ENCODE results near the gene PHLDB3. TPM values are rescaled to one million over a fixed set of nuclear protein-coding genes. Genes with fewer than 3 reads are reported as not detected.

Gene PHLDB3
- total RNA-seq, 4 donors from 2014 or later: 45.3 to 92.8 (median 61.9) TPM

DNA sequence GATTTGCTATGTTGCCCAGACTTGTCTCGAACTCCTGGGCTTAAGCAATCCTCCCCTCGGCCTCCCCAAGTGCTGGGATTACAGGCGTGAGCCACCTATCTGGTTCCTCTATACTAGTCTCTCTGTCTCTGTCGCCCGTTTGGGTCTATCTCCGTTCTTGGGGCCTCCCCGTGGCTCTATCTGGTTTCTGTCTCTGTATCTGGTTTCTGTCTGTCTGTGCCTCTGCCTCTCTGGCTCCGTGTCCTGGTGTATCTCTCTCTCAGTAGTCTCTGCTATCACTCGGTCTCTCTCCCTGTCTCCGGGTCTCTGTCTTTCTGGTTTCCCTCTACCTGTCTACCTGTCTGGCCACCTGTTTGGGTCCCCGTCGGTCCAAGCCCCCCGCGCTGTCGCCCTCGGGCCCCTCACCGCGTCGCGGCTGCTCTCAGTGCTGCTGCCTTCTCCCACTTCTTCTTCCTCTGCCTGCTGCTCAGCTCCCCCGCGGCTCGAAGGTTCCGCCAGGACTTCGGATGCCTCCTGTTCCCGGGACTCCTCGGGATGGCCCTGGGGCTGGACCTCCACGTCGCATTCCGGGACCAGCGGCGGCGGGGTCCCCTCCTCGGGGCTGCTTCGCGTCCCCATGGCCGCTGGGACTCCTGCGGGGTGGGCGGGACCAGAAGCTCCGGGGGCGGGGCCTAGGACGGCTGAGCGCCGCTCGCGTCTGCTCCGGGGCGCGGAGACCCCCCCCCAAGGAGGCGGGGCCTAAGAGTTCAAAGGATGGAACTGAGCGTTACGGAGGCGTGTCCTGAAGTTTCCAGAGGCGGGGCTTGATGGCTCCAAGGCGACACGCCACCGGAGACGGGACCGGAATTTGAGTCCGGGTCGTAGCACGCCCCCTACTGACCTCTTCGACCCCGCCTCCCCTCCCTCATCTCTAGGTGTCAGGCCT is 783 bp downstream of the PHLDB3 start:
- H3K27me3 ChIP-seq: no peaks in the 10 kb centered on the region
- peak overlapping the region; percentile 57 to 93 (median 80) for H3K4me3 ChIP-seq
- peaks cover 0 to 61% (median 13%) of the 10 kb centered on the region in 3 donors for H3K36me3 ChIP-seq
- DNase-seq: peak; percentile 69
- H3K4me1 ChIP-seq: peaks cover 13 to 39% (median 24%) of the 10 kb centered on the region in 3 donors
- no peaks in the 10 kb centered on the region for H3K9me3 ChIP-seq
- H3K27ac ChIP-seq: peak overlapping the region; percentile 87 to 96 (median 92)
- TF ChIP-seq POLR2A (IDR thresholded peaks at IDR 0.05): peak in 2 of 4 donors; percentile 10 to 73
- TF ChIP-seq, protein P1, sequence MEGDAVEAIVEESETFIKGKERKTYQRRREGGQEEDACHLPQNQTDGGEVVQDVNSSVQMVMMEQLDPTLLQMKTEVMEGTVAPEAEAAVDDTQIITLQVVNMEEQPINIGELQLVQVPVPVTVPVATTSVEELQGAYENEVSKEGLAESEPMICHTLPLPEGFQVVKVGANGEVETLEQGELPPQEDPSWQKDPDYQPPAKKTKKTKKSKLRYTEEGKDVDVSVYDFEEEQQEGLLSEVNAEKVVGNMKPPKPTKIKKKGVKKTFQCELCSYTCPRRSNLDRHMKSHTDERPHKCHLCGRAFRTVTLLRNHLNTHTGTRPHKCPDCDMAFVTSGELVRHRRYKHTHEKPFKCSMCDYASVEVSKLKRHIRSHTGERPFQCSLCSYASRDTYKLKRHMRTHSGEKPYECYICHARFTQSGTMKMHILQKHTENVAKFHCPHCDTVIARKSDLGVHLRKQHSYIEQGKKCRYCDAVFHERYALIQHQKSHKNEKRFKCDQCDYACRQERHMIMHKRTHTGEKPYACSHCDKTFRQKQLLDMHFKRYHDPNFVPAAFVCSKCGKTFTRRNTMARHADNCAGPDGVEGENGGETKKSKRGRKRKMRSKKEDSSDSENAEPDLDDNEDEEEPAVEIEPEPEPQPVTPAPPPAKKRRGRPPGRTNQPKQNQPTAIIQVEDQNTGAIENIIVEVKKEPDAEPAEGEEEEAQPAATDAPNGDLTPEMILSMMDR (IDR thresholded peaks at IDR 0.05): peak in 1 of 6 experiments; percentile 7
- 2% methylated on average over 22 to 31 of the region's 64 CpGs for WGBS, 2 donors
- intact Hi-C loops (cut with DNase I): no loop called here

- peak overlapping the region in 2 of 4 donors; percentile 69 to 90 for H3K4me3 ChIP-seq
- peaks cover 13 to 47% (median 24%) of the 10 kb centered on the region in 3 donors for H3K4me1 ChIP-seq
- TF ChIP-seq, protein P1 (IDR thresholded peaks at IDR 0.05): no peak
- no peak for TF ChIP-seq POLR2A (IDR thresholded peaks at IDR 0.05)
- peak overlapping the region in 1 of 4 donors; percentile 96 for H3K27ac ChIP-seq
- peaks cover 4 to 61% (median 7%) of the 10 kb centered on the region in 3 donors for H3K36me3 ChIP-seq
- no peaks in the 10 kb centered on the region for H3K27me3 ChIP-seq
- intact Hi-C loops (cut with DNase I): no loop called here
- no peak for DNase-seq
- H3K9me3 ChIP-seq: no peaks in the 10 kb centered on the region
- 89% methylated on average over 16 of the region's 23 CpGs for WGBS, 2 donors
These were observed 2.0 kb downstream of the PHLDB3 start for GRCh38 chr19:43502419-43502976.

- Histone ChIP-seq H3K9me3 (no peaks in the 10 kb centered on the region), H3K27ac (no peak overlapping the region), H3K4me3 (peak overlapping the region in 1 of 4 donors; percentile 5), H3K27me3 (no peaks in the 10 kb centered on the region), H3K4me1 (peaks cover 13 to 47% (median 24%) of the 10 kb centered on the region in 3 donors), H3K36me3 (peaks cover 4 to 64% (median 13%) of the 10 kb centered on the region in 3 donors)
- intact Hi-C loops (cut with DNase I): no loop called here
- TF ChIP-seq, protein P1 (IDR thresholded peaks at IDR 0.05): no peak
- no peak for TF ChIP-seq POLR2A (IDR thresholded peaks at IDR 0.05)
- DNase-seq: no peak
- WGBS, 2 donors: 73 to 82% methylated on average over 17 to 26 of the region's 43 CpGs
These were observed 2.7 kb downstream of the PHLDB3 start for GRCh38 chr19:43501661-43502418.

GRCh38 chr19:43499042-43499441 is 5.5 kb downstream of the PHLDB3 start:
- WGBS, 2 donors: 76 to 91% methylated on average over 3 of the region's 3 CpGs
- intact Hi-C loops (cut with DNase I): no loop called here
- no peak for TF ChIP-seq POLR2A (IDR thresholded peaks at IDR 0.05)
- TF ChIP-seq, protein P1 (IDR thresholded peaks at IDR 0.05): no peak
- H3K27me3 ChIP-seq: no peaks in the 10 kb centered on the region
- peaks cover 5 to 32% (median 18%) of the 10 kb centered on the region in 3 donors for H3K4me1 ChIP-seq
- no peak for DNase-seq
- H3K27ac ChIP-seq: no peak overlapping the region
- no peaks in the 10 kb centered on the region for H3K9me3 ChIP-seq
- H3K36me3 ChIP-seq: peaks cover 4 to 83% (median 25%) of the 10 kb centered on the region in 3 donors
- no peak overlapping the region for H3K4me3 ChIP-seq

All from esophagus squamous epithelium (tissue), 5 donors.